Measurements from ENCODE around the gene ARHGDIA.

ARHGDIA gene

DNA sequence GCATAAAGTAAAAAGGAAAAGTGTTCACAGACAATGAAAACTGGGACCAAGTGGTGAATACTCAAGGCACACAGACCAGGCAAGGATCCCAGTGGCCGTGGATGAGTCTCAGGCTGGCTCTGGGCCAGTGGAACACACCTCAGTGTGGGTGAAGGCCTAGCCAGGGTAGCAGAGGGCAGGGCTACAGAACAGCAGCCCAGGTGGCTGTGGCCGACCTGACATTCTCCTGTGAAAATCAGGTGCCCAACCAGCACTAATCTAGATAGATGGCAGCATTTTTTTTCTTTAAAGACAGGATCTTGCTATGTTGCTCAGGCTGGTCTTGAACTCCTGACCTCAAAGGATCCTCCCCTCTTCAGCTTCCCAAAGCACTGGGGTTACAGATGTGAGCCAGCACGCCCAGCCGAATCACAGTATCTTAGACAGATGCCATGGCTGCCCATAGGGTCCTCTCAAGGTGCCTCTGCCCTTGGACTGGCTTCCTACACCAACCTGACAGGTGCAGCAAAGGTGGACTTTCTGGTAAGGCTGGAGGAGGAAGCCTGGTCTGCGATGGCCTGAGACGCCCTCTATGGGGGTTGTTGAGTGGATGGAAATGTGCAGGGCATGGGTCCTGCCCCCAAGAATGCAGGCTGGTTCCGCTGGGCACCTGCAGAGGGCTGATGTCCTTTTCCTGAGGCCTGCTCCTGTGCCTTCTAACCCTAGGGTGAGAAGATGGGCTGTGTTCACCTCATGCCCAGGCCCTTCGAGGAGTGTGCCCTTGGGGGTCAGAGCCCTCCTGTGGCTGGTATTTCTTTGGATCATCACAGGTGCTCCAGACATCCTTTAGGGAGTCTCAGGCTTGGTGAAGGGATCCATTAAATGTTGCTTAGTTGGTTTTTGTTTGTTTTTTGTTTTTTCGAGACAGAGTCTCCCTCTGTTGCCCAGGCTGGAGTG is 7.0 kb downstream of the ARHGDIA start:
- no peak for DNase-seq
- Mint-ChIP-seq H3K27ac (peak overlapping the region; percentile 96), H3K4me3 (peak overlapping the region; percentile 32), H3K36me3 (ENCODE audit: low read depth) (peaks cover 18% of the 10 kb centered on the region), H3K4me1 (peaks cover 61% of the 10 kb centered on the region), H3K27me3 (ENCODE audit: low read depth, poor library complexity) (no peaks in the 10 kb centered on the region), H3K9me3 (no peaks in the 10 kb centered on the region)
- TF ChIP-seq, protein P1, sequence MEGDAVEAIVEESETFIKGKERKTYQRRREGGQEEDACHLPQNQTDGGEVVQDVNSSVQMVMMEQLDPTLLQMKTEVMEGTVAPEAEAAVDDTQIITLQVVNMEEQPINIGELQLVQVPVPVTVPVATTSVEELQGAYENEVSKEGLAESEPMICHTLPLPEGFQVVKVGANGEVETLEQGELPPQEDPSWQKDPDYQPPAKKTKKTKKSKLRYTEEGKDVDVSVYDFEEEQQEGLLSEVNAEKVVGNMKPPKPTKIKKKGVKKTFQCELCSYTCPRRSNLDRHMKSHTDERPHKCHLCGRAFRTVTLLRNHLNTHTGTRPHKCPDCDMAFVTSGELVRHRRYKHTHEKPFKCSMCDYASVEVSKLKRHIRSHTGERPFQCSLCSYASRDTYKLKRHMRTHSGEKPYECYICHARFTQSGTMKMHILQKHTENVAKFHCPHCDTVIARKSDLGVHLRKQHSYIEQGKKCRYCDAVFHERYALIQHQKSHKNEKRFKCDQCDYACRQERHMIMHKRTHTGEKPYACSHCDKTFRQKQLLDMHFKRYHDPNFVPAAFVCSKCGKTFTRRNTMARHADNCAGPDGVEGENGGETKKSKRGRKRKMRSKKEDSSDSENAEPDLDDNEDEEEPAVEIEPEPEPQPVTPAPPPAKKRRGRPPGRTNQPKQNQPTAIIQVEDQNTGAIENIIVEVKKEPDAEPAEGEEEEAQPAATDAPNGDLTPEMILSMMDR (IDR thresholded peaks at IDR 0.05), result no peak

DNA sequence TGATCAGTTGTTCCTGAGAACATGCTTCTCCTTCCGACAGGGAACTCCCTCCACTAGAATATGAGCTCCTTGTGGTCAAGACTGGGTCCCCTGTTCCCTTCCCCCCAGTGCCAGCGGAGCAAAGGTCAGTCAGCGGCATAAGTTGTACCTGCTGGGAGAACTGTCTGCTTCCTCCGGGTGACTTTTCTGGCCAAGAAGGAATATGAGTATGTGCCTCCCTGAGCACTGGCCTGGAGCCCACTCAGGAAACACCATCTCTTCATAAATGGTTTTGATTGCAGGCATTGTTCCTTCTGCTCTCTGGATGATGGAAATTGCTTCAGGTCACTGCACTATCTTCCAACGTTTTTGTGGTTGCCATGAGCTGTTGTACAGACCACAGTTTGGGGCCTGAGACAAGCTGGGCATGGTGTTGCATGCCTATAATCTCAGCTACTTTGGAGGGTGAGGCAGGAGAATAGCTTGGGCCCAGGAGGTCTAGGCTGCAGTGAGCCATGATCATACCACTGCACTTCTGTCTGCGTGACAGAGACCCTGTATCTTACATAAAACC is 7.9 kb downstream of the ARHGDIA start:
- Mint-ChIP-seq H3K27me3 (ENCODE audit: low read depth, poor library complexity) (no peaks in the 10 kb centered on the region), H3K36me3 (ENCODE audit: low read depth) (peaks cover 18% of the 10 kb centered on the region)
- TF ChIP-seq, protein P1 (IDR thresholded peaks at IDR 0.05), result no peak

DNA sequence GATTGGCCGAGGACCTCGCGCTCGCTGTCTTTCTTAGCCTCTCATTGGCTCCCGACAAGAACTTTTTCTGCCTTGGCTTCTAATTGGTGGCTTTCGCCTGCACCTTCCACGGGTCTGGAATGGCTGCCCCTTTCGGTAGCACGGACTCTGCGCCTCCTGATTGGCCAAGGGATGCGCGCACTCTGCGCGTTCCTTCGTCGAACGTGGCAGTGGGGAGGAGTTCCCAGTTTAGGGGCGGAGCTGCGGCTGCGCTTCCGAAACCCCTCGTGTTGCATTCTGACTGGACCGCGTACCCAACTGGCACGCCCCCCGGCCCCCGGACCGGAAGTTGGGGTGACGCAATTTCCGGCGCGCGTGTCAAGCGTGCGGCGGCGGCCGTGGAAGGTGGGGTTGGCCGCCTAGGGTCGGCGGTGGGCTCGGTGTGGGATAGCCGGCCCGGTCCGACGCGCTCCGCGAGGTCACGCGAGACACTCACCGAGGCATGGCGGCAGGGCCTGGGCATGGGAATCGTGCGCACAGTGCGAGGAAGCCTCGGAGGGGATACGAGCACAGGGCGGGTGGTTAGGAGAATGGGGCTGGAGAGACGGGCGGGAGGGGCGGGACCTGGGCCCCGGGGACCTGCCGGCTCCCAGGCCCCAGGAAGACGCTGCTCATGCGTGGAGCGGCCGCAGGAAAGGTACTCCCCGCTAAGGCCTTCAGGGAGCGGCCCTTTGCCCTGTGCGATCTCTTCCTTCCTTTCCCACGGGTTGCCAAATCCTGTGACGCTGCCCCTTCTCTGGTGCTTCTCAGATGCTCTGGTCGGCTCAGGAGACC is 10.2 kb downstream of the ARHGDIA start:
- DNase-seq, result peak; percentile 99
- peaks cover 4% of the 10 kb centered on the region for H3K27me3 Mint-ChIP-seq (ENCODE audit: low read depth, poor library complexity)

More for the DNA sequence above, 7.9 kb downstream of the ARHGDIA start:
- peak overlapping the region; percentile 98 for H3K27ac Mint-ChIP-seq
- DNase-seq, result no peak
- H3K9me3 Mint-ChIP-seq, result no peaks in the 10 kb centered on the region
- peak overlapping the region; percentile 85 for H3K4me3 Mint-ChIP-seq
- peaks cover 61% of the 10 kb centered on the region for H3K4me1 Mint-ChIP-seq

DNA sequence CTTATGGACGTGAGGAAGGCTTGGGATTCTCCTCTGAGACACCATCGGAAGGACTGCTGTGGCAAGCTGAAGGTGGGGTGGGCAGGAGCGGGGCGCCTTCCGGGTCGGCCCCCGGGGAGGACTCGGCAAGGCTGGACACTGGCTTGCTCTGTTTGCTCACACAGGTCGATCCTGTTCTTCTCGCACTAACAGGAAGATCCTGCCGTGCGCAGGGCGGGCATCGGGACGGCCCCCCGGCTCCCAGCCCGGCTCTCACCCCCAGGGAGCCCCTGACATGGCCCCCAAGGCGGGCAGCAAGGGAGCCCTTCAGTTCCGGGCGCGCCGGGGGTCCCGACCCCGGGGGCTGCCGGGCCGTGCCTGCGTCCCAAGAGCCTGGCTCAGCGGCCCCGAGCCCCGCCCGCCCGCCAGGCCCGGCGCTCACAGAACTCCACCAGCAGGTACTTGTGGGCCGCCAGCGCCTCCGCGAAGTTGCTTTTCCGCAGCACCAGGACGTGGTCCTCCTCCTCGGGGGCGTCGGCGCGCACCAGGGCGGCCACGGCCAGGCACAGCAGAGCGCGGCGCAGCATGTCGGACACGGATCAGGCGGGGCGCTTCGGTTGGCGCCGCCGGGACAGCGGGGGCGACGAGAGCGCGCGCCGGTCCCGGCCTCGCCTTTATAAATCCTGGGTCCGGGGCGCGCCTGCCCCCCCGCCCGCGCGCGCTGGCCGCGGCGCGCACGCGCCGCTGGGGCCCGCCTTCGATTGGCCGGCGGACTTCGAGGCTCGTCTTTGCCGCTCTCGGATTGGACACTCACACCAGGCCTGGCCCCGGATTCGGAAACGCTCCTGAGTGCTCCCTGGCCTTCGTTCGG is 11.0 kb downstream of the ARHGDIA start, which contains the start of gene P4HB:
Gene P4HB, minus strand, starts transcription at position 630 of the 850 bp plus-strand sequence. Its CDS starts 64 bp downstream, at position 566.
- H3K36me3 Mint-ChIP-seq (ENCODE audit: low read depth), result peaks cover 33% of the 10 kb centered on the region
- peaks cover 45% of the 10 kb centered on the region for H3K4me1 Mint-ChIP-seq
- H3K9me3 Mint-ChIP-seq, result no peaks in the 10 kb centered on the region
- H3K27me3 Mint-ChIP-seq (ENCODE audit: low read depth, poor library complexity), result peaks cover 4% of the 10 kb centered on the region
- TF ChIP-seq, protein P1 (IDR thresholded peaks at IDR 0.05), result no peak
- DNase-seq, result peak; percentile 95
- H3K27ac Mint-ChIP-seq, result peak within 1 kb of the TSS; percentile 99
- peak within 1 kb of the TSS; percentile 96 for H3K4me3 Mint-ChIP-seq

More for the DNA sequence above, 10.2 kb downstream of the ARHGDIA start:
- peak overlapping the region; percentile 94 for H3K4me3 Mint-ChIP-seq
- peaks cover 48% of the 10 kb centered on the region for H3K4me1 Mint-ChIP-seq
- no peaks in the 10 kb centered on the region for H3K9me3 Mint-ChIP-seq
- TF ChIP-seq, protein P1 (IDR thresholded peaks at IDR 0.05), result no peak
- H3K36me3 Mint-ChIP-seq (ENCODE audit: low read depth), result peaks cover 27% of the 10 kb centered on the region
- H3K27ac Mint-ChIP-seq, result peak overlapping the region; percentile 99

Measured in nephron progenitor cell (in vitro differentiated cells).